ENCODE results near the gene FKBP9.

The FKBP9 gene

DNA sequence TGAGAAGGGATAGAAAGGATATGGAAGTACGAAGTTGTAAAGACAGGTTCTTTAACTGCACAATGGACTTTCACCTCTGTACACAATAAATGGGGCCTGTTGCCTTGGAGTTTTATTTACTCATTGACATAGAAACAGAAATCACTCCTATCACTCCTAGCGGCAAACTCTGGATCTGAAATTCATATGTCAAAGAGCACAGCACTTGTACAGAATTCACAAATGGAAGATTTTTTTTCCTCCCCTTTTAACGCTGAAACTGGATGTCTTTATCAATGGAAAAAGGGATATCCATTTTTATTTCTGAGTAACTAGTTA is 87.1 kb downstream of the FKBP9 start:
- TF ChIP-seq, protein P1, sequence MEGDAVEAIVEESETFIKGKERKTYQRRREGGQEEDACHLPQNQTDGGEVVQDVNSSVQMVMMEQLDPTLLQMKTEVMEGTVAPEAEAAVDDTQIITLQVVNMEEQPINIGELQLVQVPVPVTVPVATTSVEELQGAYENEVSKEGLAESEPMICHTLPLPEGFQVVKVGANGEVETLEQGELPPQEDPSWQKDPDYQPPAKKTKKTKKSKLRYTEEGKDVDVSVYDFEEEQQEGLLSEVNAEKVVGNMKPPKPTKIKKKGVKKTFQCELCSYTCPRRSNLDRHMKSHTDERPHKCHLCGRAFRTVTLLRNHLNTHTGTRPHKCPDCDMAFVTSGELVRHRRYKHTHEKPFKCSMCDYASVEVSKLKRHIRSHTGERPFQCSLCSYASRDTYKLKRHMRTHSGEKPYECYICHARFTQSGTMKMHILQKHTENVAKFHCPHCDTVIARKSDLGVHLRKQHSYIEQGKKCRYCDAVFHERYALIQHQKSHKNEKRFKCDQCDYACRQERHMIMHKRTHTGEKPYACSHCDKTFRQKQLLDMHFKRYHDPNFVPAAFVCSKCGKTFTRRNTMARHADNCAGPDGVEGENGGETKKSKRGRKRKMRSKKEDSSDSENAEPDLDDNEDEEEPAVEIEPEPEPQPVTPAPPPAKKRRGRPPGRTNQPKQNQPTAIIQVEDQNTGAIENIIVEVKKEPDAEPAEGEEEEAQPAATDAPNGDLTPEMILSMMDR (IDR thresholded peaks at IDR 0.05; ENCODE audit: low read depth, low read length, missing control alignments), result no peak
- no peak overlapping the region for H3K4me3 ChIP-seq (ENCODE audit: low read depth, low read length)
- no peak for DNase-seq (ENCODE audit: low read depth)

DNA sequence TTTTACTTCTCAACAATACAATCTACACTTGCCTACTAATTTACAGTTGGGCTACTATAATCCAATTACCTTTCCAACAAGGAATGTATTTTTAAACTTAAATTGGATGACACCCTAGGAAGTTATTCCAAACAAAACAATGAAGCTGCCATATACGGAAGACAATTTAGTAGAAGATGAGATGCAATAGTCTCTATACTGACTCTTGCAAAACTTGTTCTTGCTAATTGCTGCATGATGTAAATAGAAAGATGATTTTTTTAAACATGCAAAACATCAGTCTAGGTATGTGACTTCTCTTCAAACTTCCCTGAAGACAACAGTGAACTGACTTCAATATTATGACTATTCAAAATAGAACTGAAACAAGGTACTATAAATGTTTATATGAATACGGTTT is 87.7 kb downstream of the FKBP9 start:
- H3K4me3 ChIP-seq (ENCODE audit: low read depth, low read length), result no peak overlapping the region
- DNase-seq (ENCODE audit: low read depth), result no peak
- TF ChIP-seq, protein P1 (IDR thresholded peaks at IDR 0.05; ENCODE audit: low read depth, low read length, missing control alignments), result no peak

DNA sequence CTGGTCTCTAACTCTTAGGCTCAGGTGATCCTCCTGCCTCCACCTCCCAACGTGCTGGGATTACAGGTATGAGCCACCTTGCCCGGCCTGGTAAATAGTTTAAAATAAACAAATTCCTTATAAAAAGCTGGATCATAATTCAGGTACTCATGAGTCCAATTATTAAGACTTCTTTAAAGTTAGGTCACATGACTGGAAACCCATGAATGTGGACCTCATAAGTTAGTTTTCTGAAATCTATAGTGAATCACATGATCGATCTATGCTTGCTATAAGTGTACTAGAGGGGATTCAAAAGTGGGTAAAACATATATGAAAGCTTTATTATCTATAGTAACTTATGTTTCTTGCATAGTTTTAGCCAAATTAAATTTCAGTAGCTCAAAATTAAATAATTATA is 91.0 kb downstream of the FKBP9 start:
- TF ChIP-seq, protein P1 (IDR thresholded peaks at IDR 0.05; ENCODE audit: low read depth, low read length, missing control alignments), result no peak
- H3K4me3 ChIP-seq (ENCODE audit: low read depth, low read length), result no peak overlapping the region
- DNase-seq (ENCODE audit: low read depth), result no peak

DNA sequence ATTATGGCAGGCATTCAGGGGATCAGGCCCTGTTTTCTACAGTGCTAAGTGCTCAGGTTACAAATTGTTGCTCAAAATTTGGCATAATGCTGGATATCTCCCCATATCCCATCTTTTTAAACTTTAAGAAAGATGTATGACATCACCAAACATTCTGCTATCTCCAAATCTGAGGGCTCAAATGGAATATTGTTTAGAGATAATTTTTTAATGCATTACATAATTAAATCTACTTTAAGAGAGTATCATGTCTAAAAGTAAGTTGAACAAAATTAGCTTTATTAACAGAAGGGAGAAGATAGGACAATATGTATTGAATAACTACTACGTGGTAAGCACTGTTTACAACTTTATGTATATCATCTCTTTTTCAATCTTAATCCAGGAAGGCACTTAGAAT is 91.5 kb downstream of the FKBP9 start:
- no peak for DNase-seq (ENCODE audit: low read depth)
- H3K4me3 ChIP-seq (ENCODE audit: low read depth, low read length), result no peak overlapping the region
- TF ChIP-seq, protein P1 (IDR thresholded peaks at IDR 0.05; ENCODE audit: low read depth, low read length, missing control alignments), result no peak

DNA sequence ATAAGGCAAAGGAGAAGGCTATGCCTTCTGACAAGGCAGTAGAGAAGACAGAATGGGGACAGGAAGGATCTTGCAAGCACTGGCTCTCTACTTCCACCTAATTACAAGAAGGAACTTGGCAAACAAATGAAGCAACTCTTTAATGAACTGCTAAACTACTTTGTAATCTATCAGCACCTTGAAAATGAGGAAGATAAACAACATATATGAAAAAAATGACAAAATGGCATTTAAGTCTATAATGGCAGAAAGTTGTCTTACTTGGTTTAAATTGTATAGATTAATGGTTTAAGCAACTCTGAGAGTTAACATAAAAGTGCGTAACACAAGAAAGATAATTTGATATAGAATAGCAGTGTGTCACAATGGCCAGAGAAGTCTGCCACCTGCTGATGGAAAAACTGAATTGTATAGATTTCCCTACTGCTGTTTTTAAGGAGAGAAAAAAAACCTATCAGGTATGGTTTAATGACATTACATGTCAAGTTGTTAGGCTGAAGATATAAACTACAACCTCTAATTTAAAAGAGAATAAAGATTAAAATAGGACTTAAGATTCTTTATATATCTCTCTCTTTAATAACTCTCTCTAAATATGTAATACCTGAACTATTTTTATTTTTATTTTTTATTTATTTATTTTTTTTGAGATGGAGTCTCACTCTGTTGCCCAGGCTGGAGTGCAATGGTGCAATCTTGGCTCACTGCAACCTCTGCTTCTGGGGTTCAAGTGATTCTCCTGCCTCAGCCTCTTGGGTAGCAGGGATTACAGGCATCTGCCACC is 93.5 kb downstream of the FKBP9 start:
- DNase-seq (ENCODE audit: low read depth), result no peak
- TF ChIP-seq, protein P1 (IDR thresholded peaks at IDR 0.05; ENCODE audit: low read depth, low read length, missing control alignments), result peak; percentile 41

DNA sequence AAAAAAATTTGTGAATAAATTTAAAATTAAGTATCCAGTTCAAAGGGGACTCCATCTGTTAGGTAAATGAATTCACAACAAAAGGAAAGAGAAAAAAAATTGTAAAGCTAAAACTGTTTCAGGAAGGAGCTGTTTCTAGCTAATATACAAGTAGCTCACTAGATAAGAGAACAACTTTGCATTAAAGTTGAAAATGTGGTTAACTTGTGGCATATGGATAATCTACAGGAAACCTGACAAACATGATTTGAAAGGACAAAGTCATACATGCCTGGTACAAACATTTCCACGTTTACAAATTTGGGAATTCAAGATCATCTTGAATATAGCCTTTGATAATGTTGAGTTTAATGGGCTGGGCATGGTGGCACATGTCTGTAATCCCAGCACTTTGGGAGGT is 96.5 kb downstream of the FKBP9 start:
- TF ChIP-seq, protein P1 (IDR thresholded peaks at IDR 0.05; ENCODE audit: low read depth, low read length, missing control alignments), result no peak
- H3K4me3 ChIP-seq (ENCODE audit: low read depth, low read length), result no peak overlapping the region
- no peak for DNase-seq (ENCODE audit: low read depth)

More for the DNA sequence above, 93.5 kb downstream of the FKBP9 start:
- H3K4me3 ChIP-seq (ENCODE audit: low read depth, low read length), result no peak overlapping the region; the same call in 1 of the 2 replicates

Measured in GM12864 (cell line).